Measurements from ENCODE around the gene DYSF.

The DYSF gene

DNA sequence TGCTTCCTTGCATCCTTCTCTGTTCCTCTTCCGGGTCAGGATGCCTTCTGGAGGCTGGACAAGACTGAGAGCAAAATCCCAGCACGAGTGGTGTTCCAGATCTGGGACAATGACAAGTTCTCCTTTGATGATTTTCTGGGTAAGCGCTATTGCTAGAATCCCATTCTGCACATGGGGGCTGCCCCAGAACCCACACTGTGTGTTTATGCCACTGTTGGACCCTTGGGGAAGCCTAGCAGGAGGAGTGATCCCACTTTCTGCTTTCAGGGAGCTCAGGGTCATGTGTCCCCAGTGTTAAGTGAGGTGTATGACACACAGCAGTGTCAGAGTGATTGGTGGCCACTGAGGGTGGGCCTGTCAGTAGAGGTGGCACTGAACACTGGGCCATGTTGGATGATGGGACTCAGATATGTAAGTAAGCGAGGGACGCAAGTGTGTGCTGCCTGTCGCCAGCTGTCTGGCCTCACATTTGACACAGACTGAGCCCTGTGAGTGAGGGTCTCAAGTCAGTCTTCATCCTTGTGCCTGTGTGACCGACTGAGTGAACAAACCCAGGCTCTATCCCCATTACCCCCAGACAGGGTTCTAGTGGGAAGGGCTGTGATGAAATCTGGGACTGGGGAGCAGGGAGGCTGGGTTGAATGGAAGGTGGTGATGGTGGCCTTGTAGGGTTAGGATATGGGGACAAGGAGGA lies 220.9 kb downstream of the DYSF start:
- H3K4me3 ChIP-seq (ENCODE audit: low read depth, low read length): no peak overlapping the region
- TF ChIP-seq, protein P1, sequence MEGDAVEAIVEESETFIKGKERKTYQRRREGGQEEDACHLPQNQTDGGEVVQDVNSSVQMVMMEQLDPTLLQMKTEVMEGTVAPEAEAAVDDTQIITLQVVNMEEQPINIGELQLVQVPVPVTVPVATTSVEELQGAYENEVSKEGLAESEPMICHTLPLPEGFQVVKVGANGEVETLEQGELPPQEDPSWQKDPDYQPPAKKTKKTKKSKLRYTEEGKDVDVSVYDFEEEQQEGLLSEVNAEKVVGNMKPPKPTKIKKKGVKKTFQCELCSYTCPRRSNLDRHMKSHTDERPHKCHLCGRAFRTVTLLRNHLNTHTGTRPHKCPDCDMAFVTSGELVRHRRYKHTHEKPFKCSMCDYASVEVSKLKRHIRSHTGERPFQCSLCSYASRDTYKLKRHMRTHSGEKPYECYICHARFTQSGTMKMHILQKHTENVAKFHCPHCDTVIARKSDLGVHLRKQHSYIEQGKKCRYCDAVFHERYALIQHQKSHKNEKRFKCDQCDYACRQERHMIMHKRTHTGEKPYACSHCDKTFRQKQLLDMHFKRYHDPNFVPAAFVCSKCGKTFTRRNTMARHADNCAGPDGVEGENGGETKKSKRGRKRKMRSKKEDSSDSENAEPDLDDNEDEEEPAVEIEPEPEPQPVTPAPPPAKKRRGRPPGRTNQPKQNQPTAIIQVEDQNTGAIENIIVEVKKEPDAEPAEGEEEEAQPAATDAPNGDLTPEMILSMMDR (IDR thresholded peaks at IDR 0.05; ENCODE audit: borderline replicate concordance, insufficient read depth, low read depth, low read length): no peak

DNA sequence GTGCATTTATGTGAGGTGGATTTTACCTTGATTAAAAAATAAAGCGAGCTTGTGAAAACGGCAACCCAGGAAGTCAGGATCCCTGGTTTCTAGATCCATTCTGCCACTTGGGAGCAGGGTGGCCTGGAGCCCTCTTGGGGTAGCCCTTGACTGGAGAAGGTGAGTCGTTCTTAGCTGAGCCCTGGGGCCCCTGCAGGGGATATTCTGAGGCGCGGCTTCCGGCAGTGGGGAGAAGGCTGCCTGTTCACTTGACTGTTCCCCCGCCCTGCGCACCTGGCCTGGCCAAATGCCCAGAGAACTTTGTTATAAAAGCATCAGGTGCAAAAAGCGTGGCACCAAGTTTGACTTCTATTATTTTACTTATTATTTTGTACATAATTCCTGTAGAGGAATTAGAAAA lies 221.9 kb downstream of the DYSF start:
- TF ChIP-seq, protein P1 (IDR thresholded peaks at IDR 0.05; ENCODE audit: borderline replicate concordance, insufficient read depth, low read depth, low read length): no peak
- H3K4me3 ChIP-seq (ENCODE audit: low read depth, low read length): no peak overlapping the region

DNA sequence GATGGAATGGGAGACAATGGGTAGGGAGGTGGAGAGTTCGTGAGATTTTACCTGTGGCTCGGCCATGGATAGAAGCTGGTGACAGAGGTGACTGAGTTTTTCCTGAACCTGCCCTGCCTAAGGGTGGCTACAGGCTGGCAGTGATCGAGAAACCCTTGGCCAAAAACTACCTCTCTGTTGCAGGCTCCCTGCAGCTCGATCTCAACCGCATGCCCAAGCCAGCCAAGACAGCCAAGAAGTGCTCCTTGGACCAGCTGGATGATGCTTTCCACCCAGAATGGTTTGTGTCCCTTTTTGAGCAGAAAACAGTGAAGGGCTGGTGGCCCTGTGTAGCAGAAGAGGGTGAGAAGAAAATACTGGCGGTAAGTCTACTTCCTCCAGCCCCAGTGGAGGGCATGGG lies 225.5 kb downstream of the DYSF start:
- no peak overlapping the region for H3K4me3 ChIP-seq (ENCODE audit: low read depth, low read length)
- TF ChIP-seq, protein P1 (IDR thresholded peaks at IDR 0.05; ENCODE audit: borderline replicate concordance, insufficient read depth, low read depth, low read length): no peak

DNA sequence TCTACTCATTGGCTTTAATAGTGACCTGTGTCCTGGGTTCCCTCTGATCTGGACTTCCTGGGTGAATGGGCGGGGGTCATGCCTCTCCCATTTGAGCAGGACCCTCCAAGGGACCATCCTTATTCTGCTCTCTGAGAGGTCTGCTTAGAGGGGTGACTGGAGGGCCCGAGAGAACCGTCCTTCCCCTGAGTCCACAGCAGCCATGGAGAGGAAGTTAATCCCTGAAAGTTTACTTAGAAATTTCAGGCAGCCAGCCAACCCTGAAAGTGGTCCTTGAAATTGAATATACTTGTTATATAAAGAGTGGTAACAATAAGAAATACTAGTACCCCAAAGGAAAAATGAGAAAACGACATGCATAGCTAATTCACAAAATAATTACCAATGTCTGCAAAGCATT lies 226.1 kb downstream of the DYSF start:
- TF ChIP-seq, protein P1 (IDR thresholded peaks at IDR 0.05; ENCODE audit: borderline replicate concordance, insufficient read depth, low read depth, low read length): no peak
- no peak overlapping the region for H3K4me3 ChIP-seq (ENCODE audit: low read depth, low read length)

DNA sequence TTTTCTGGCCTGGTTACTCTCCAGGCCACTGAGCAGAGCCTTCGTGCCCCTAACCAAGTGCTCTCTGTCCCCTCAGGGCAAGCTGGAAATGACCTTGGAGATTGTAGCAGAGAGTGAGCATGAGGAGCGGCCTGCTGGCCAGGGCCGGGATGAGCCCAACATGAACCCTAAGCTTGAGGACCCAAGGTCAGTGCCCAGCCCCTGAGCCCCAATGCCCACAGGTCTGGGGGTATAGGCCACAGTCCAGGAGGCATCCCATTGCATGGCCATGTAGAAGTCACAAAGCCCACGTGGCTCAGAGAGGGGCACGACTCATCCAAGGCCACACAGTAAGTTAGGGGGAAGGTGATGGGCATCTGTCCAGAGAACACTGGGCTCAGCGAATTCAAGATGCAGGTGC lies 227.6 kb downstream of the DYSF start:
- TF ChIP-seq, protein P1 (IDR thresholded peaks at IDR 0.05; ENCODE audit: borderline replicate concordance, insufficient read depth, low read depth, low read length): no peak
- H3K4me3 ChIP-seq (ENCODE audit: low read depth, low read length): no peak overlapping the region

DNA sequence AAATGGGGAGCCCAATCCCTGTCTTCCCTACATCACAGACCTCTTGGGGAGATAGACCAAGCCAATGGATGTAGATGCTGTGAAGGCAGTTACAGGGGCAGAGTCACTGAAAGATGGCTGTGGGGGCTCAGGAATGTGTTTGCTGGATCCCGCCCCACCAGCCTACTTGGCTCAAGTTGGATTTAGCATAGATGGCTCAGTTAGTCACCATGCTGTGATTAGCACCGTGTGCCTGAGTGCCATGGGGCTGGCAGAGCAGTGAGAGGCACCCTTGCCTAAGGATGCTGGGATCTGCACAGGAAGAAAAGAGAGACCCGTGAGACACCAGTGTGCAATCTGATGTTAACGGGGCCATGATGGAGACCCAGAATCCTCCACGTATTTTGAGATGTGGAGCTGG lies 228.3 kb downstream of the DYSF start:
- no peak overlapping the region for H3K4me3 ChIP-seq (ENCODE audit: low read depth, low read length)

DNA sequence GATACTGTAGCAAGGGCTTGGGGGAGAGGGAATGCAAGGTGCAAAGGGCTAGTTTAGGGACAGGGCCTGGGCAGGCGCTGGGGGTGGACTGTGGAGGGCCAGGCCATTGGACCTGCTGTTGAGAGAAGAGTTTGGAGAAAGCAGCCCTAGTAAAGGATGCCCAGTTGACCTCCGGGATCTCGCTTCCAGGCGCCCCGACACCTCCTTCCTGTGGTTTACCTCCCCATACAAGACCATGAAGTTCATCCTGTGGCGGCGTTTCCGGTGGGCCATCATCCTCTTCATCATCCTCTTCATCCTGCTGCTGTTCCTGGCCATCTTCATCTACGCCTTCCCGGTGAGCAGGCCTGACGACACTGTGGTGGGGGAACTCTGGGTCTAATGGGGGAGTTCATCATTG lies 229.0 kb downstream of the DYSF start:
- H3K4me3 ChIP-seq (ENCODE audit: low read depth, low read length): no peak overlapping the region
- TF ChIP-seq, protein P1 (IDR thresholded peaks at IDR 0.05; ENCODE audit: borderline replicate concordance, insufficient read depth, low read depth, low read length): no peak

More for the DNA sequence above, 228.3 kb downstream of the DYSF start:
- TF ChIP-seq, protein P1 (IDR thresholded peaks at IDR 0.05; ENCODE audit: borderline replicate concordance, insufficient read depth, low read depth, low read length): no peak

Measured in GM12875 (cell line).